RWPE1 (cell line): ENCODE results near the gene TRUB1.
A peak's percentile ranks its signal among the peaks of the same experiment; 100 is the strongest.

Experiments
- CTCF ChIA-PET: fragments of 350-600 bp; sonication (Branson Sonifier 250); formaldehyde crosslinking; extraction: SDS; loops from one replicate; lab custom pipeline; 2021; lab: Yijun Ruan, JAX
- POLR2A ChIA-PET: fragments of 400-600 bp; formaldehyde crosslinking; extraction: SDS; loops from one replicate; lab custom pipeline; 2020; ENCODE audit warnings: antibody characterized with exemption; ENCODE audit not compliant: low non-redundant PET; lab: Yijun Ruan, JAX
- DNase-seq: peaks from one replicate; pipeline ENCODE4 v3.0.0; 2012; ENCODE audit warnings: low spot score
- H3K27ac ChIP-seq: fragments of 450-650 bp; 2 replicates; pipeline ENCODE4 v1.5.1; 2017
- CTCF ChIP-seq: fragments of 450-650 bp; conservative IDR thresholded peaks from 2 replicates; pipeline ENCODE4 v1.5.1; 2017; ENCODE audit warnings: low read depth, mild to moderate bottlenecking

Gene TRUB1

GRCh38 chr10:114912470-114912859, 25.5 kb upstream of the TRUB1 start:
- TF ChIP-seq CTCF: no peak
- ChIA-PET POLR2A (no interaction called here), CTCF (interaction anchor here (0.7 kb wide), 1 partner anchor 73 kb away, joined by 5 read pairs; no protein-coding TSS in a partner anchor)
- H3K27ac ChIP-seq: no peak overlapping the region
- no peak for DNase-seq

- no peak for DNase-seq
- ChIA-PET POLR2A (no interaction called here), CTCF (interaction anchor here (0.5 to 0.9 kb wide), 3 partner anchors 37 to 631 kb away, joined by 3 to 5 read pairs (median 3); no protein-coding TSS in a partner anchor)
- H3K27ac ChIP-seq: no peak overlapping the region
- TF ChIP-seq CTCF: no peak
These were observed 23.4 kb upstream of the TRUB1 start for GRCh38 chr10:114914560-114914959.

GRCh38 chr10:114915294-114915693, 22.7 kb upstream of the TRUB1 start:
- no peak for DNase-seq
- no peak overlapping the region for H3K27ac ChIP-seq
- ChIA-PET POLR2A (no interaction called here), CTCF (interaction anchor here (0.8 to 0.9 kb wide), 2 partner anchors 38 to 632 kb away, joined by 3 to 5 read pairs; no protein-coding TSS in a partner anchor)
- no peak for TF ChIP-seq CTCF

- CTCF ChIA-PET: interaction anchor here (0.6 kb wide), 1 partner anchor 40 kb away, joined by 3 read pairs; no protein-coding TSS in a partner anchor
- no peak for DNase-seq
- H3K27ac ChIP-seq: no peak overlapping the region
- POLR2A ChIA-PET: no interaction called here
- TF ChIP-seq CTCF: no peak
These were observed 21.3 kb upstream of the TRUB1 start for GRCh38 chr10:114916653-114917052.

GRCh38 chr10:114917459-114917858, 20.5 kb upstream of the TRUB1 start:
- ChIA-PET POLR2A (no interaction called here), CTCF (interaction anchor here (0.6 kb wide), 2 partner anchors 39 to 87 kb away, joined by 3 read pairs; no protein-coding TSS in a partner anchor)
- no peak for DNase-seq
- TF ChIP-seq CTCF: no peak
- no peak overlapping the region for H3K27ac ChIP-seq

- no peak for TF ChIP-seq CTCF
- CTCF ChIA-PET: interaction anchor here (0.6 kb wide), 1 partner anchor 39 kb away, joined by 3 read pairs; no protein-coding TSS in a partner anchor
- POLR2A ChIA-PET: no interaction called here
- no peak overlapping the region for H3K27ac ChIP-seq
- peak; percentile 63 for DNase-seq
These were observed 19.9 kb upstream of the TRUB1 start for GRCh38 chr10:114917927-114918672.
